Right lung (tissue), 5 donors: ENCODE data around the gene CORO1C. TPM values are rescaled to one million over a fixed set of nuclear protein-coding genes. Genes with fewer than 3 reads are reported as not detected.

Experiments used
- DNase-seq, 2 donors: peaks; one replicate each; pipeline ENCODE4 v3.0.0-alpha.2; 2013
- polyA plus RNA-seq, 5 donors: library from polyadenylated mRNA; unstranded; fragments of 120-200 nt; gene quantifications; one replicate each; pipeline versions ENCODE4 v1.2.1 to v1.2.3, GENCODE V29; 2013; ENCODE audit warnings: inconsistent platforms in 1 of 5, low replicate concordance in 1 of 5; ENCODE audit not compliant: insufficient read length in 5 of 5, insufficient read depth in 1 of 5

CORO1C gene
- polyA plus RNA-seq, 5 donors: 61.8 to 95.3 (median 82.1) TPM

DNA sequence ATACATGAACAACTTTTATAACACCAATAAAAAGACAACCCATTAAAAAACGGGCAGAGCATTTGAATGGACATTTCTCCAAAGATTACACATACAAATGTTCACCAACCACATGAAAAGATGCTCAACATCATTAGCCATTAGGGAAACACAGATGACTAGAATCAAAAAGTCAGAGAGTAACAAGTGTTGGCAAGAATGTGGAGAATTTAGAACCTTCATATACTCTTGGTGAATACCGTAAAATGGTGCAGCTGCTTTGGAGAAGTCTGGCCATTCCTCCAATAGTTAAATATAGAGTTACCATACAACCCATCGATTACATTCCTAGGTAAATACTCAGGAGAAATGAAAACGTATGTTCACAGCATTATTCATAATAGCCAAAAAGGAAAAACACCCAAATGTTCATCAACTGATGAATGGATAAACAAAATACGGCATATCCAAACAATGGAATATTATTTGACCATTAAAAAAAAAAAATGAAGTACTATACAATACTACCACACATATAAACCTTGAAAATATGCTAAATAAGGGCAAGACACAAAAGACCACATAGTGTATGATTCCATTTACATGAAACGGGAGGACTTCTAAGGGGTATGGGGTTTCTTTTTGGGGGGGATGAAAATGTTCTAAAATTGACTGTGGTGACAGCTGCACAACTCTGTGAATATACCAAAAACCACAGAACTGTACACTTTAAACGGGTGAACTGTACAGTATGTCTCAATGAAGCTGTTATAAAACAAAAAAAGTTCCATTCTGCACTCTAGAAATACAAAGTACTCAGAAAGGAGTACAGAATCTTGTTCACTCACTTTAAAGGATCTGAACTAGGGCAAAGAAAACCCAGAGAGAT is 3.2 kb downstream of the CORO1C start:
- DNase-seq: no peak

DNA sequence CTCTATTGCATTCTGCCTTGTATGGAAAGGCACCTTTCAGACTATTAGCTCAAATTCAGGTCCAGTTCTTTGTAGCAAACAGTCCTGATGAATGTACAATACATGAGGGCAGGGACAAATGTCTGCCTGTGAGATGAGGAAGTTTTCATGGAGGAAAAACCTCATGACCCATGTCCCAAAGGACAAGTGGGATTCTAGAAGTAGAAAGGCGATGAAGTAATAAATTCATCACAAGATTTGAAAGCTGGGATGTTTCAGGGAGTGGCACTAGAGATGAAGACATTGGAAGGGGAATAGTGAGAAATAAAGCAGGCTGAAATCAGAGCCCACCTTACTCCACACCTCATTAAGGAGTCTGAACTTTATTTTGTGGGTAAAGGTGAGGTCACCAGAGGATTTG is 4.2 kb downstream of the CORO1C start:
- no peak for DNase-seq

DNA sequence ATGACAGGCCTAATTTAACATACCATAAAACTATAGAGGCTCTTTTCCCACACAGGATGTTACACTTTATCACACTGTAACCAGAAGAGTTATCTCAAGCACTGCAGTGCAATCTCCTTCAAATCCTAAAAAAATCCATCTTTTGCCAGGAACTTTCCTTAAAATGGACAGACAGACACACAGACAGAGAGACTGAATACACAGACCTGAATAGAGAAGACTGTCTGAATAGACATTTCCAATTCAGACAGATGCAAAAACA is 6.5 kb downstream of the CORO1C start:
- no peak for DNase-seq

GRCh38 chr12:108724054-108724889 is 7.0 kb downstream of the CORO1C start:
- no peak for DNase-seq

- DNase-seq: peak; percentile 40 to 62
These were observed 8.1 kb downstream of the CORO1C start for GRCh38 chr12:108722992-108723766.

DNA sequence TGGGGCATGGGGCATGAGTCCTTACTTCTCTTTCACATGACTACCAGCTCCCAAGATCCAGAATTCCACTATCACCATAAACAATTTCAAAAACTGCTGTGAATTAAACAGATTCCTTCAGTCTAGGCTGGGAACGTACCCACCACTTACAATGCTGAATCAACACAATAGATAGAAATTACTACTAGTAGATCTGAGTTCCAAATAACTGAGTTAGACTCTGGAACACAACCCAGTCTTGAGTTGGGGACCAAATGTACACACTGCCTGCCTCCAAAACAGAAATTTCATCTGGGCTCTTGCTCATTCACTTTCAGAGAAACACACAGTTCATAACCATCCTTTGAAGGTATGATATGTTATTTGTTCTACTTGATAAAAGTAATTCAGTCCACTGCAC is 8.9 kb downstream of the CORO1C start:
- DNase-seq: no peak

DNA sequence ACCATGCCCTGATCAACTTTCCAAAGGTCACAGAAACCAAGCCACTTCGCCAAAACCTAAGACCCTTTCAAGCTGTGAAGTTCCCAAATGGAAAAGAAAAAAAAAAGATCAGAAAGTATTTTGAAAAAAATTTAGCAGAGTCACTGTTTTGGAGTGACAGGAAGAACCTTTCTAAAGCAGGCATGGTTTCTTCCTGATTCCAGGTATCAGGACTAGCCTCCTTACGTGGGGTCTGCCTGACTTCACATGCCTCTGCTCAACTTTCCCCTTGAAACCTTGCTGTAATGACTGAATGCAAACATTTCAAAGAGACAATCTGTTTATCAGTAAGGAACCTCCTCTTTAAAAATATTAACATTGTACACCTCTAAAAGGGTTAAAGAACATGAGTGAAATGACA is 9.5 kb downstream of the CORO1C start:
- no peak for DNase-seq

DNA sequence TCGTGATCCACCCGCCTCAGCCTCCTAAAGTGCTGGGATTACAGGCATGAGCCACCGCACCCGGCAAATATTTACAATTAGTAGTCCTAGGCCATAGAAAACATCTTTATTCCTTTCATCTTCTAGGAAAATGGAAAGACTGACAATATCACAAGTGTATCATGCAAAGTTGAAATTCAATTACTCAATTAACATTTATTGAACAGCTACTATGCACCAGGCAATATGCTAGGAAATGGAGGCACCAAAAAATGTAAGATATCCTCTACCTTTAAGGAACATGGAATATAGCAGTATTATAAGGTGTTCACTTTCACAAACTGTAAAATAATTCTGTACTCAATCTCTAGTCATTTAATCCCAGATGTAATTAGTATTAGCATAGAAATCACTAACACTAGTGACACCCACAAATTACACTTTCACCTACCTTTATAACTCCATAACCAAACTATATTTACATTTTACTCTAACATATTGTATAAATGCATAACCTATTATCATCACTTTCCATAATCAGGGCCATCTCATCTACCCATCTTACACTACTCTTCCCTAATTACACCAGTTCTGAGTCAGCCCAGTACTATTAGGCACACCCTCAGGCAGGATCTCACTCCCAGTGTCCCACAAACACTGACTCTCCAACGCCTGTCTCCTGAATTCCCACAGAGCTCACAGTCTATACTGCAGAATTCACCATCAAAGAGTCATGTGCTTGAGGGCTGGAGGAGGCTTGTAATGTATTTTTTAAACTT is 10.4 kb downstream of the CORO1C start:
- no peak for DNase-seq

DNA sequence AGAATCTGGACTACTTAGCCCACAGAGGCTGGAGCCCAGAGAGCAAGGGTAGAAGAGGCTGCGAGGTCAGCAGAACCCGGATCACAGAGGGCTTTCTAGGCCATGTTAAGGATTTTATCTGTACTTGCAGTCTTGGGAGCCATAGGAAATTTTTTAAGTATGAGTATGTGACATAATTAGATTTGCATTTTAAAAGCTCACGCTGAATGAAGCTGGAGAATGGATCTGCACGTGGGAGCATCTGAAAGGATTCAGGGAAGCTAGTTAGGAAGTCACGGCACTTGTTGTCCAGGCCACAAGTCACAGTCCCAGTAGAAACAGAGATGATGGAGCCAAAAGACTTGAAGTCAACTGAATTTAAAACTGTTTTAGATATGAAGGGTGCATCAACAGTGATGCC is 14.1 kb downstream of the CORO1C start:
- no peak for DNase-seq

- DNase-seq: no peak
These were observed 16.5 kb downstream of the CORO1C start for GRCh38 chr12:108714866-108715265.

GRCh38 chr12:108713471-108713870 is 17.8 kb downstream of the CORO1C start:
- no peak for DNase-seq

GRCh38 chr12:108712925-108713203 is 18.5 kb downstream of the CORO1C start:
- DNase-seq: no peak

- DNase-seq: no peak
These were observed 19.0 kb downstream of the CORO1C start for GRCh38 chr12:108712165-108712924.

- no peak for DNase-seq
These were observed 19.7 kb downstream of the CORO1C start for GRCh38 chr12:108711489-108712164.

GRCh38 chr12:108709697-108710096 is 21.6 kb downstream of the CORO1C start:
- DNase-seq: no peak

DNA sequence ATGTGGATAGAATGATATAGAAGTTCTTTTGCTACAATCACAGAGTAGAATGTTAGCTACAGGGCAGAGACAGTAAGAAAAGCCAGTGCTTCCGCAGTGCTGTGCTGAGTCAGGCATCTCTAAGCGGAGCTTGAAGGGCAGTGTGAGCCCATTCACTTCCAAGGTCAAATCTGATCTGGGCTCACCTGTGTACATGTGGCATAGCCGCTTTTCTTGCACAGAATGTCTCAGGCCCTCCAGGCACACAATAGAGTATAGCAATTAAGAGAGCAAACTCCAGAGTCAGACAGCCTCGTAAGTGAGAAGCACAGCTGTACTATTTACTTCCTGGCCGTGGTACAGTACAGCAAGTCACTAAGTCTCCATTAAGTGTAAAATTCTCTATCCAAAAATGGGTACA is 26.8 kb downstream of the CORO1C start:
- DNase-seq: no peak

DNA sequence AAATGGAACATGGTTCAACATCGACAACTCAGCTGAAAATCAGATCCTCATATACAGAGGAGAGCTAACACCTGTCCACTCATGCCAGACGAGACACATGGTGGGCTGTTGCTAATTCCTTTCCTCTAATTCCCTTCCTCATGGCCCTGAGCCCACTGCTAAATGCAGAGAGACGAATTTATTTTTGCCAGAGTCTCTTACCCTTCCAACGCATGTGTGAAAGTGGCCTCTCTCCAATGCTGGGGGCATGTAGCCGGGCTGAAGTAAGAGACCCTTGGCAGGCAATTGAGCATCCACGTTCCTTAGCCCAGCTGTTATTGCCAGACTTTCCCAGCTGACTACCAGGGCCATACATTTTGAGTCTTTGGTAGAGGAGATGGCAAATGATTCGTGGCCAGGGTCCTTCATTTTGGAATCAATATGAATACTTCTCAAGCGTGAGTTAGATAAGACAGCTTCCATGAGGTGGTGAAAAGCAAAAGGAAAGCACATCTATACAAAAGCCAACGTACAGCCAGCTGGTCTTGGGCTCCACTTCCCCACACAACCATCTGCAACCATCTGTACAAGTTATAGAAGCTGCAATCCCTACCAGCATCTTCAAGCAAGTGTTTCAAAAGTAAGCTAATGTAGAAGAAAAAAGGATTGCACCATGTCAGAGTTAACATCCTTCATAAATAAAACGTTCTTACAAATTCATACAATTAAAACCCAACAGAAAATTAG is 28.6 kb downstream of the CORO1C start:
- DNase-seq: peak in 1 of 2 donors; percentile 11

GRCh38 chr12:108701779-108702441 is 29.4 kb downstream of the CORO1C start:
- DNase-seq: peak in 1 of 2 donors; percentile 56
